Tibial nerve (tissue), 4 donors: ENCODE data around the gene SDR42E2.

Source experiments
- EP300 ChIP-seq, 2 donors: sonication (generic); formaldehyde crosslinking; IDR thresholded peaks; one replicate each; pipeline ENCODE4 v1.6.1; 2017; ENCODE audit warnings: antibody characterized with exemption in 2 of 2, mild to moderate bottlenecking in 1 of 2
- POLR2A ChIP-seq, 2 donors: fragments of 450-650 bp; IDR thresholded peaks; one replicate each; pipeline ENCODE4 v1.6.1; 2017; ENCODE audit warnings: antibody characterized with exemption in 2 of 2, mild to moderate bottlenecking in 2 of 2, moderate library complexity in 2 of 2
- TF ChIP-seq, protein P1 (sequence below), 5 experiments: fragments of 200-600 bp in 3 of 5; fragments of 450-650 bp in 2 of 5; sonication (generic) in 3 of 5; IDR thresholded peaks; one replicate each; pipeline ENCODE4 v1.5.1; 2016 to 2019; ENCODE audit warnings: antibody characterized with exemption in 5 of 5, mild to moderate bottlenecking in 3 of 5, moderate library complexity in 2 of 5

- TF ChIP-seq, protein P1, sequence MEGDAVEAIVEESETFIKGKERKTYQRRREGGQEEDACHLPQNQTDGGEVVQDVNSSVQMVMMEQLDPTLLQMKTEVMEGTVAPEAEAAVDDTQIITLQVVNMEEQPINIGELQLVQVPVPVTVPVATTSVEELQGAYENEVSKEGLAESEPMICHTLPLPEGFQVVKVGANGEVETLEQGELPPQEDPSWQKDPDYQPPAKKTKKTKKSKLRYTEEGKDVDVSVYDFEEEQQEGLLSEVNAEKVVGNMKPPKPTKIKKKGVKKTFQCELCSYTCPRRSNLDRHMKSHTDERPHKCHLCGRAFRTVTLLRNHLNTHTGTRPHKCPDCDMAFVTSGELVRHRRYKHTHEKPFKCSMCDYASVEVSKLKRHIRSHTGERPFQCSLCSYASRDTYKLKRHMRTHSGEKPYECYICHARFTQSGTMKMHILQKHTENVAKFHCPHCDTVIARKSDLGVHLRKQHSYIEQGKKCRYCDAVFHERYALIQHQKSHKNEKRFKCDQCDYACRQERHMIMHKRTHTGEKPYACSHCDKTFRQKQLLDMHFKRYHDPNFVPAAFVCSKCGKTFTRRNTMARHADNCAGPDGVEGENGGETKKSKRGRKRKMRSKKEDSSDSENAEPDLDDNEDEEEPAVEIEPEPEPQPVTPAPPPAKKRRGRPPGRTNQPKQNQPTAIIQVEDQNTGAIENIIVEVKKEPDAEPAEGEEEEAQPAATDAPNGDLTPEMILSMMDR (IDR thresholded peaks at IDR 0.05), result no peak
- no peak for TF ChIP-seq EP300 (IDR thresholded peaks at IDR 0.05)
- no peak for TF ChIP-seq POLR2A (IDR thresholded peaks at IDR 0.05)
Observed at GRCh38 chr16:22220069-22220440, 57.7 kb downstream of the SDR42E2 start.
